HCT116 (cell line): ENCODE measurements around the gene BABAM2. TPM values are rescaled to one million over a fixed set of nuclear protein-coding genes. Genes with fewer than 3 reads are reported as not detected.

Source experiments
- ATAC-seq: fragments of 200-7000 bp; cut with Tn5 transposase; 2 replicates; pipeline ENCODE4 v1.9.1; 2020; ENCODE audit warnings: mild to moderate bottlenecking, moderate library complexity
- BruUV-seq: library from RNA; stranded (reverse); fragments of 400-500 nt; replicated peaks from 2 replicates; lab custom pipeline; 2021; lab: Mats Ljungman, UMichigan
- CTCF ChIA-PET: fragments of 300-600 bp; sonication (Branson Sonifier 250); formaldehyde crosslinking; loops from one replicate; lab custom pipeline; 2021; ENCODE audit warnings: antibody characterized with exemption; lab: Charles Lee
- POLR2A ChIA-PET: fragments of 300-600, 350-600 bp; sonication (Branson Sonifier 250); formaldehyde crosslinking; loops from one replicate; lab custom pipeline; 2021; ENCODE audit warnings: antibody characterized with exemption; lab: Charles Lee
- RAD21 ChIA-PET, 2 experiments: fragments of 300-600 bp; sonication (Branson Sonifier 250); formaldehyde crosslinking; loops; one replicate each; lab custom pipeline; 2023; ENCODE audit warnings: low total read pairs in 2 of 2; ENCODE audit not compliant: uncharacterized antibody in 2 of 2, unreplicated experiment in 2 of 2, low non-redundant PET in 1 of 2; lab: Charles Lee
- DNase-seq: peaks from one replicate; pipeline ENCODE4 v3.0.0-alpha.2; 2010; ENCODE audit warnings: low read depth, low spot score
- H2AFZ ChIP-seq: fragments of 200-600 bp; shearing (Covaris generic), sonication (generic); 2 replicates; pipeline ENCODE4 v1.6.1; 2017; ENCODE audit warnings: low read depth, mixed run types, mixed read lengths, antibody characterized with exemption, low read length; ENCODE audit not compliant: poor library complexity, severe bottlenecking
- H3K27ac ChIP-seq: 2 replicates; pipeline ENCODE4 v1.5.1; 2012; ENCODE audit warnings: low read depth, low read length
- H3K27me3 ChIP-seq: fragments of 200-600 bp; sonication (generic); 2 replicates; pipeline ENCODE4 v1.6.1; 2016; ENCODE audit warnings: mixed run types, low read length, mixed read lengths; ENCODE audit not compliant: insufficient read depth
- H3K36me3 ChIP-seq, 2 experiments: fragments of 200-500 bp in 1 of 2; fragments of 200-600 bp in 1 of 2; sonication (Bioruptor generic) in 1 of 2; sonication (generic) in 1 of 2; 2 replicates each; pipeline versions ENCODE4 v1.5.1 to v1.6.1; 2014 to 2016; ENCODE audit warnings: low read length in 2 of 2, inconsistent platforms in 1 of 2, mixed read lengths in 1 of 2, mixed run types in 1 of 2; ENCODE audit not compliant: insufficient read depth in 2 of 2, control insufficient read depth in 1 of 2
- H3K4me1 ChIP-seq, 2 experiments: fragments of 200-600 bp in 1 of 2; sonication (generic) in 1 of 2; 2 replicates each; pipeline versions ENCODE4 v1.5.1 to v1.6.1; 2012 to 2017; ENCODE audit warnings: low read length in 2 of 2, inconsistent platforms in 1 of 2, mild to moderate bottlenecking in 1 of 2, mixed read lengths in 1 of 2, mixed run types in 1 of 2, moderate library complexity in 1 of 2; ENCODE audit not compliant: insufficient read depth in 2 of 2, control insufficient read depth in 1 of 2
- H3K4me2 ChIP-seq: fragments of 200-600 bp; sonication (generic); 2 replicates; pipeline ENCODE4 v1.6.1; 2017; ENCODE audit warnings: mixed run types, low read length, mixed read lengths
- H3K4me3 ChIP-seq, 2 experiments: fragments of 200-600 bp in 1 of 2; sonication (generic) in 1 of 2; replicated peaks in 1 of 2; 2 replicates each; pipeline ENCODE4 v1.5.1; 2011 to 2016; ENCODE audit warnings: low read length in 2 of 2, control low read depth in 1 of 2, low read depth in 1 of 2, mild to moderate bottlenecking in 1 of 2, mixed read lengths in 1 of 2, mixed run types in 1 of 2
- H3K79me2 ChIP-seq: fragments of 200-600 bp; sonication (generic); 2 replicates; pipeline ENCODE4 v1.6.1; 2017; ENCODE audit warnings: mild to moderate bottlenecking, mixed run types, low read length, moderate library complexity, mixed read lengths; ENCODE audit not compliant: insufficient read depth
- H3K9ac ChIP-seq: fragments of 200-600 bp; sonication (generic); 2 replicates; pipeline ENCODE4 v1.6.1; 2016; ENCODE audit warnings: low read length, mixed read lengths
- H3K9me2 ChIP-seq: fragments of 200-600 bp; sonication (generic), shearing (Covaris generic); 2 replicates; pipeline ENCODE4 v1.6.1; 2017; ENCODE audit warnings: mixed run types, mild to moderate bottlenecking, moderate library complexity; ENCODE audit not compliant: insufficient read depth
- H3K9me3 ChIP-seq, 2 experiments: fragments of 200-500 bp in 1 of 2; fragments of 200-600 bp in 1 of 2; sonication (Bioruptor generic) in 1 of 2; sonication (generic) in 1 of 2; 2 replicates each; pipeline ENCODE4 v1.6.1; 2014 to 2017; ENCODE audit warnings: low read length in 2 of 2, mixed read lengths in 2 of 2, inconsistent platforms in 1 of 2, low read depth in 1 of 2, mild to moderate bottlenecking in 1 of 2, mixed run types in 1 of 2, moderate library complexity in 1 of 2; ENCODE audit not compliant: control insufficient read depth in 1 of 2, insufficient read depth in 1 of 2
- H4K20me1 ChIP-seq: fragments of 200-600 bp; sonication (generic), shearing (Covaris generic); 2 replicates; pipeline ENCODE4 v1.6.1; 2017; ENCODE audit warnings: mixed run types, mild to moderate bottlenecking, moderate library complexity; ENCODE audit not compliant: insufficient read depth
- ATF3 ChIP-seq: IDR thresholded peaks from 2 replicates; pipeline ENCODE4 v1.6.1; 2012
- CEBPB ChIP-seq: IDR thresholded peaks from 2 replicates; pipeline ENCODE4 v1.6.1; 2012; ENCODE audit warnings: low read depth
- ELF1 ChIP-seq: IDR thresholded peaks from 2 replicates; pipeline ENCODE4 v1.6.1; 2012; ENCODE audit warnings: low read depth, borderline replicate concordance
- EZH2phosphoT487 ChIP-seq: fragments of 200-600 bp; IDR thresholded peaks from 2 replicates; pipeline ENCODE4 v1.6.1; 2018; ENCODE audit warnings: antibody characterized with exemption, borderline replicate concordance
- FOSL1 ChIP-seq: IDR thresholded peaks from 2 replicates; pipeline ENCODE4 v1.6.1; 2012; ENCODE audit warnings: low read depth
- POLR2A ChIP-seq: IDR thresholded peaks from 2 replicates; pipeline ENCODE4 v1.7.0; 2011; ENCODE audit warnings: borderline replicate concordance; ENCODE audit not compliant: insufficient read depth, insufficient read length; ENCODE audit errors: extremely low read depth
- SRF ChIP-seq: IDR thresholded peaks from 2 replicates; pipeline ENCODE4 v1.6.1; 2012; ENCODE audit warnings: low read depth
- ZBTB33 ChIP-seq: IDR thresholded peaks from 2 replicates; pipeline ENCODE4 v1.6.1; 2011; ENCODE audit warnings: mild to moderate bottlenecking, low read length, moderate library complexity; ENCODE audit not compliant: insufficient replicate concordance; ENCODE audit errors: extremely low read depth
- intact Hi-C: fragments of 100-400 bp; cut with micrococcal nuclease; formaldehyde crosslinking; loops from 2 replicates; pipeline ENCODE4 v1.10.0; 2022
- total RNA-seq: library from RNA; stranded (reverse); gene quantifications from one replicate; pipeline ENCODE4 v1.2.1, GENCODE V29; 2021; ENCODE audit not compliant: unreplicated experiment
- TF ChIP-seq, protein P1 (sequence below), 3 experiments: fragments of 200-600 bp in 1 of 3; sonication (generic) in 1 of 3; IDR thresholded peaks in 2 of 3; conservative IDR thresholded peaks in 1 of 3; 2 replicates each; pipeline ENCODE4 v1.5.1; 2012 to 2017; ENCODE audit warnings: low read depth in 2 of 3, low read length in 2 of 3, antibody characterized with exemption in 1 of 3, borderline replicate concordance in 1 of 3, control low read depth in 1 of 3, mild to moderate bottlenecking in 1 of 3, mixed read lengths in 1 of 3, mixed run types in 1 of 3, moderate library complexity in 1 of 3; ENCODE audit not compliant: insufficient read depth in 1 of 3

Gene BABAM2
- total RNA-seq, 1 experiment from 2014 or later: 23.8 TPM

- H3K4me2 ChIP-seq: no peak overlapping the region
- TF ChIP-seq FOSL1: no peak
- TF ChIP-seq, protein P1, sequence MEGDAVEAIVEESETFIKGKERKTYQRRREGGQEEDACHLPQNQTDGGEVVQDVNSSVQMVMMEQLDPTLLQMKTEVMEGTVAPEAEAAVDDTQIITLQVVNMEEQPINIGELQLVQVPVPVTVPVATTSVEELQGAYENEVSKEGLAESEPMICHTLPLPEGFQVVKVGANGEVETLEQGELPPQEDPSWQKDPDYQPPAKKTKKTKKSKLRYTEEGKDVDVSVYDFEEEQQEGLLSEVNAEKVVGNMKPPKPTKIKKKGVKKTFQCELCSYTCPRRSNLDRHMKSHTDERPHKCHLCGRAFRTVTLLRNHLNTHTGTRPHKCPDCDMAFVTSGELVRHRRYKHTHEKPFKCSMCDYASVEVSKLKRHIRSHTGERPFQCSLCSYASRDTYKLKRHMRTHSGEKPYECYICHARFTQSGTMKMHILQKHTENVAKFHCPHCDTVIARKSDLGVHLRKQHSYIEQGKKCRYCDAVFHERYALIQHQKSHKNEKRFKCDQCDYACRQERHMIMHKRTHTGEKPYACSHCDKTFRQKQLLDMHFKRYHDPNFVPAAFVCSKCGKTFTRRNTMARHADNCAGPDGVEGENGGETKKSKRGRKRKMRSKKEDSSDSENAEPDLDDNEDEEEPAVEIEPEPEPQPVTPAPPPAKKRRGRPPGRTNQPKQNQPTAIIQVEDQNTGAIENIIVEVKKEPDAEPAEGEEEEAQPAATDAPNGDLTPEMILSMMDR (IDR thresholded peaks at IDR 0.05 in 2 of 3, conservative IDR thresholded peaks at IDR 0.05 in 1 of 3; ENCODE audit: borderline replicate concordance in 1 of 3, insufficient read depth in 1 of 3, low read depth in 2 of 3, low read length in 2 of 3): no peak
- no peak for TF ChIP-seq ZBTB33
- TF ChIP-seq POLR2A: no peak
- no peak for TF ChIP-seq CEBPB
- no peak for TF ChIP-seq ATF3
- no peak for TF ChIP-seq EZH2phosphoT487
- TF ChIP-seq ELF1: no peak
- no peak for TF ChIP-seq SRF
- H3K9ac ChIP-seq: no peak overlapping the region
- intact Hi-C loops: no loop called here
- H3K4me1 ChIP-seq: peaks cover 3 to 24% of the 10 kb centered on the region in 2 experiments; a peak in 3 of 4 replicates
- CTCF ChIA-PET: no interaction called here
- POLR2A ChIA-PET: no interaction called here
- no peak overlapping the region for H2AFZ ChIP-seq
- H4K20me1 ChIP-seq: no peaks in the 10 kb centered on the region
- RAD21 ChIA-PET: no interaction called here
- no peak for ATAC-seq
- no TSS peak for BruUV-seq
- H3K36me3 ChIP-seq: no peaks in the 10 kb centered on the region
- no peaks in the 10 kb centered on the region for H3K27me3 ChIP-seq
- H3K27ac ChIP-seq: no peak overlapping the region
- H3K9me3 ChIP-seq: no peaks in the 10 kb centered on the region
- H3K9me2 ChIP-seq: no peaks in the 10 kb centered on the region
- H3K4me3 ChIP-seq: no peak overlapping the region
- DNase-seq: no peak
- no peaks in the 10 kb centered on the region for H3K79me2 ChIP-seq
Observed at GRCh38 chr2:27886322-27886721, 4.2 kb upstream of the BABAM2 start.
